SK-N-SH treated with all-trans-retinoic acid at 6 μM for 48 hours (cell line): Measurements from ENCODE around the gene OR6B3.

Source experiments
- ARNTL ChIP-seq: fragments of 450-650 bp; formaldehyde crosslinking; IDR thresholded peaks from 2 replicates; pipeline ENCODE4 v1.5.0; 2020; ENCODE audit warnings: low read depth, mild to moderate bottlenecking, moderate library complexity, borderline replicate concordance
- CSDC2 ChIP-seq: fragments of 250-450 bp; sonication (Bioruptor Pico); IDR thresholded peaks from 2 replicates; pipeline ENCODE4 v1.5.0; 2020; ENCODE audit warnings: mild to moderate bottlenecking, moderate library complexity
- GLIS3 ChIP-seq: fragments of 250-450 bp; sonication (Bioruptor Pico); IDR thresholded peaks from 2 replicates; pipeline ENCODE4 v1.5.0; 2020; ENCODE audit warnings: mild to moderate bottlenecking, moderate library complexity
- ISL1 ChIP-seq: fragments of 250-450 bp; sonication (Bioruptor Pico); IDR thresholded peaks from 2 replicates; pipeline ENCODE4 v2.1.2; 2022; ENCODE audit warnings: mild to moderate bottlenecking, moderate library complexity
- OSR1 ChIP-seq: fragments of 250-450 bp; sonication (Bioruptor Pico); IDR thresholded peaks from 2 replicates; pipeline ENCODE4 v1.8.0; 2022; ENCODE audit warnings: moderate library complexity, mild to moderate bottlenecking, inconsistent platforms
- RARB ChIP-seq: fragments of 250-450 bp; sonication (Bioruptor Pico); IDR thresholded peaks from 2 replicates; pipeline ENCODE4 v1.8.0; 2021; ENCODE audit warnings: mild to moderate bottlenecking, moderate library complexity
- ZFP3 ChIP-seq: fragments of 250-450 bp; sonication (Bioruptor Pico); IDR thresholded peaks from 2 replicates; pipeline ENCODE4 v1.5.0; 2020; ENCODE audit warnings: mild to moderate bottlenecking, moderate library complexity
- TF ChIP-seq, protein P1 (sequence below): fragments of 250-450 bp; sonication (Bioruptor Pico); IDR thresholded peaks from 2 replicates; pipeline ENCODE4 v1.5.1; 2020; ENCODE audit warnings: low read depth, mild to moderate bottlenecking, moderate library complexity
- TF ChIP-seq, protein P2 (sequence below): fragments of 250-450 bp; sonication (Bioruptor Pico); IDR thresholded peaks from 2 replicates; pipeline ENCODE4 v1.8.0; 2021; ENCODE audit warnings: low read depth, mild to moderate bottlenecking, moderate library complexity, borderline replicate concordance

DNA sequence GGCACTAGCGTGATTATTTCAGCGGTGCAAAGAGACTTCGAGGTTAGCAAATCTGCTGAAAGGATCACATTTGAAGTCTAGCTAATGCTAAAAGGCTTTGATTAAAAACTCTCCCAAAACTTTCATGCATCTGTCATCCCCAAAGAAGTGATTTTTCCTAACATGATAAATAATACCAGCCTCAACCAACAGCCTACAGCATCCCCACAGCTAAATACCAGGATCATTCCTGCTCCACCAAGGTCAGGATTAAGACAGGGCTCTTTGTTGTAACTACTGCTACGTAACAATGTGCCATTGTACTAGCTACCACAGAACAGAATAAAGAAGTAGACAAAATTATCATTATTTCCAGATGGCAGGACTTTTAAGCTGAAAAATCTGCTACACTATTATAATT, 1.6 kb downstream of the OR6B3 start:
- TF ChIP-seq ARNTL (CRISPR knock-in tag) (no peak), OSR1 (CRISPR knock-in tag) (no peak), GLIS3 (CRISPR knock-in tag) (no peak), CSDC2 (CRISPR knock-in tag) (no peak), ZFP3 (CRISPR knock-in tag) (no peak), RARB (CRISPR knock-in tag) (no peak), ISL1 (CRISPR knock-in tag) (no peak)
- TF ChIP-seq, protein P1, sequence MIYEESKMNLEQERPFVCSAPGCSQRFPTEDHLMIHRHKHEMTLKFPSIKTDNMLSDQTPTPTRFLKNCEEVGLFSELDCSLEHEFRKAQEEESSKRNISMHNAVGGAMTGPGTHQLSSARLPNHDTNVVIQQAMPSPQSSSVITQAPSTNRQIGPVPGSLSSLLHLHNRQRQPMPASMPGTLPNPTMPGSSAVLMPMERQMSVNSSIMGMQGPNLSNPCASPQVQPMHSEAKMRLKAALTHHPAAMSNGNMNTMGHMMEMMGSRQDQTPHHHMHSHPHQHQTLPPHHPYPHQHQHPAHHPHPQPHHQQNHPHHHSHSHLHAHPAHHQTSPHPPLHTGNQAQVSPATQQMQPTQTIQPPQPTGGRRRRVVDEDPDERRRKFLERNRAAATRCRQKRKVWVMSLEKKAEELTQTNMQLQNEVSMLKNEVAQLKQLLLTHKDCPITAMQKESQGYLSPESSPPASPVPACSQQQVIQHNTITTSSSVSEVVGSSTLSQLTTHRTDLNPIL (CRISPR knock-in tag), result no peak
- TF ChIP-seq, protein P2, sequence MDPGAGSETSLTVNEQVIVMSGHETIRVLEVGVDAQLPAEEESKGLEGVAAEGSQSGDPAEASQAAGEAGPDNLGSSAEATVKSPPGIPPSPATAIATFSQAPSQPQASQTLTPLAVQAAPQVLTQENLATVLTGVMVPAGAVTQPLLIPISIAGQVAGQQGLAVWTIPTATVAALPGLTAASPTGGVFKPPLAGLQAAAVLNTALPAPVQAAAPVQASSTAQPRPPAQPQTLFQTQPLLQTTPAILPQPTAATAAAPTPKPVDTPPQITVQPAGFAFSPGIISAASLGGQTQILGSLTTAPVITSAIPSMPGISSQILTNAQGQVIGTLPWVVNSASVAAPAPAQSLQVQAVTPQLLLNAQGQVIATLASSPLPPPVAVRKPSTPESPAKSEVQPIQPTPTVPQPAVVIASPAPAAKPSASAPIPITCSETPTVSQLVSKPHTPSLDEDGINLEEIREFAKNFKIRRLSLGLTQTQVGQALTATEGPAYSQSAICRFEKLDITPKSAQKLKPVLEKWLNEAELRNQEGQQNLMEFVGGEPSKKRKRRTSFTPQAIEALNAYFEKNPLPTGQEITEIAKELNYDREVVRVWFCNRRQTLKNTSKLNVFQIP, result no peak
